Endothelial cell of umbilical vein (primary cell): ENCODE data around the gene FMNL2. TPM values are rescaled to one million over a fixed set of nuclear protein-coding genes. Genes with fewer than 3 reads are reported as not detected.

ENCODE experiments used
- BruUV-seq: library from RNA; stranded (reverse); fragments of 400-500 nt; replicated peaks from 2 replicates; lab custom pipeline; 2021; lab: Mats Ljungman, UMichigan
- CTCF ChIA-PET: fragments of 300-600, 350-600 bp; sonication (Branson Sonifier 250); formaldehyde crosslinking; loops from one replicate; lab custom pipeline; 2021; ENCODE audit warnings: antibody characterized with exemption, inconsistent platforms; lab: Charles Lee
- POLR2A ChIA-PET: fragments of 300-600, 350-600 bp; sonication (Branson Sonifier 250); formaldehyde crosslinking; loops from one replicate; lab custom pipeline; 2021; ENCODE audit warnings: antibody characterized with exemption, inconsistent platforms; lab: Charles Lee
- DNase-seq: peaks from one replicate; pipeline ENCODE4 v3.0.0-alpha.2; 2011; ENCODE audit warnings: low read depth, low spot score
- FAIRE-seq: peaks from 2 replicates; lab custom pipeline; 2011; peaks lifted over from hg19 to GRCh38; lab: Jason Lieb, UNC
- H2AFZ ChIP-seq: 2 replicates; pipeline ENCODE4 v1.6.0; 2012; ENCODE audit warnings: low read depth, low read length, control low read depth, inconsistent platforms
- H3K27ac ChIP-seq: 2 replicates; pipeline ENCODE4 v1.5.1; 2011; ENCODE audit warnings: low read depth, mild to moderate bottlenecking, control low read depth, low read length, moderate library complexity; ENCODE audit not compliant: insufficient read depth
- H3K27me3 ChIP-seq, 2 experiments: 2 replicates each; pipeline versions ENCODE4 v1.6.0 to v1.6.1; 2011; ENCODE audit warnings: low read length in 2 of 2, mixed read lengths in 1 of 2; ENCODE audit not compliant: control insufficient read depth in 2 of 2, insufficient read depth in 2 of 2
- H3K36me3 ChIP-seq, 2 experiments: 2 replicates in 1 of 2; 3 replicates in 1 of 2; pipeline ENCODE4 v1.5.1; 2011; ENCODE audit warnings: low read length in 2 of 2, mild to moderate bottlenecking in 1 of 2, moderate library complexity in 1 of 2; ENCODE audit not compliant: control insufficient read depth in 2 of 2, insufficient read depth in 2 of 2; ENCODE audit errors: extremely low read depth in 1 of 2
- H3K4me1 ChIP-seq: 3 replicates; pipeline ENCODE4 v1.5.1; 2011; ENCODE audit warnings: mild to moderate bottlenecking, low read length; ENCODE audit not compliant: control insufficient read depth, insufficient read depth; ENCODE audit errors: extremely low read depth
- H3K4me2 ChIP-seq: 2 replicates; pipeline ENCODE4 v1.6.1; 2011; ENCODE audit warnings: low read length, control low read depth, mixed read lengths; ENCODE audit not compliant: insufficient read depth
- H3K4me3 ChIP-seq, 3 experiments: fragments of 200-600 bp in 1 of 3; sonication (generic), shearing (Covaris generic) in 1 of 3; replicated peaks in 1 of 3; 2 replicates each; pipeline ENCODE4 v1.5.1; 2011 to 2016; ENCODE audit warnings: control low read depth in 3 of 3, low read length in 3 of 3, mild to moderate bottlenecking in 2 of 3, inconsistent platforms in 1 of 3, low read depth in 1 of 3, moderate library complexity in 1 of 3; ENCODE audit not compliant: insufficient read depth in 1 of 3
- H3K79me2 ChIP-seq: 2 replicates; pipeline ENCODE4 v1.6.0; 2012; ENCODE audit warnings: low read length, inconsistent platforms; ENCODE audit not compliant: control insufficient read depth, insufficient read depth
- H3K9ac ChIP-seq: replicated peaks from 2 replicates; pipeline ENCODE3; 2011; ENCODE audit warnings: low read length, control low read depth; ENCODE audit not compliant: insufficient read depth; ENCODE audit errors: extremely low read depth
- H3K9me1 ChIP-seq: replicated peaks from 3 replicates; pipeline ENCODE4 v1.6.0; 2011; ENCODE audit warnings: mild to moderate bottlenecking, low read length; ENCODE audit not compliant: control insufficient read depth, insufficient read depth; ENCODE audit errors: extremely low read depth
- H3K9me3 ChIP-seq: replicated peaks from 2 replicates; pipeline ENCODE4 v1.5.1; 2012; ENCODE audit warnings: low read length, inconsistent platforms; ENCODE audit not compliant: control insufficient read depth, insufficient read depth
- H4K20me1 ChIP-seq: replicated peaks from 2 replicates; pipeline ENCODE3; 2011; ENCODE audit warnings: mild to moderate bottlenecking, low read length; ENCODE audit not compliant: control insufficient read depth, insufficient read depth; ENCODE audit errors: extremely low read depth
- CTCF ChIP-seq, 2 donors: IDR thresholded peaks; 1 replicate in 1 of 2; 2 replicates in 1 of 2; pipeline ENCODE4 v1.5.1; 2011; ENCODE audit warnings: low read length in 2 of 2, mild to moderate bottlenecking in 2 of 2, moderate library complexity in 2 of 2, control low read depth in 1 of 2, inconsistent platforms in 1 of 2, low read depth in 1 of 2; ENCODE audit not compliant: insufficient read depth in 1 of 2; ENCODE audit errors: extremely low read depth in 1 of 2
- EZH2 ChIP-seq: IDR thresholded peaks from 2 replicates; pipeline ENCODE4 v1.6.1; 2012; ENCODE audit warnings: borderline replicate concordance, low read depth, mild to moderate bottlenecking, moderate library complexity, low read length, inconsistent platforms; ENCODE audit not compliant: severe bottlenecking
- FOS ChIP-seq: IDR thresholded peaks from 2 replicates; pipeline ENCODE4 v1.6.1; 2011; ENCODE audit warnings: mild to moderate bottlenecking, low read length, moderate library complexity, borderline replicate concordance; ENCODE audit not compliant: insufficient read depth
- GATA2 ChIP-seq: IDR thresholded peaks from 2 replicates; pipeline ENCODE4 v1.7.0; 2011; ENCODE audit warnings: low read depth, mild to moderate bottlenecking, moderate library complexity, mixed read lengths, low read length; ENCODE audit not compliant: insufficient read length, insufficient read depth
- JUN ChIP-seq: IDR thresholded peaks from 2 replicates; pipeline ENCODE4 v1.6.1; 2011; ENCODE audit warnings: borderline replicate concordance, low read depth; ENCODE audit not compliant: insufficient read length, insufficient read depth
- MYC ChIP-seq: IDR thresholded peaks from one replicate; pipeline ENCODE4 v1.6.1; 2011; ENCODE audit warnings: mild to moderate bottlenecking, low read depth, low read length
- POLR2A ChIP-seq: IDR thresholded peaks from 2 replicates; pipeline ENCODE4 v1.6.1; 2012; ENCODE audit warnings: low read depth, mild to moderate bottlenecking, control low read depth, low read length
- POLR2AphosphoS5 ChIP-seq: IDR thresholded peaks from 2 replicates; pipeline ENCODE4 v1.6.1; 2012; ENCODE audit warnings: low read depth, mild to moderate bottlenecking, control low read depth, low read length, moderate library complexity; ENCODE audit not compliant: insufficient read depth
- dilution Hi-C: fragments of 300-500 bp; cut with MboI; formaldehyde crosslinking; loops from one replicate; pipeline ENCODE4 v1.15.0; 2019; ENCODE audit warnings: low sequenced_read_pairs; ENCODE audit not compliant: extremely low pct_ligation_motif_present
- intact Hi-C: fragments of 100-400 bp; cut with micrococcal nuclease; formaldehyde crosslinking; loops from one replicate; pipeline ENCODE4 v1.10.0; 2022
- polyA plus RNA-seq, 4 experiments: library from polyadenylated mRNA; depleted of rRNA in 3 of 4; stranded (reverse) in 3 of 4; unstranded in 1 of 4; fragments of >200 nt; gene quantifications; 2 replicates each; pipeline versions ENCODE4 v1.2.1 to v1.2.3, GENCODE V29; 2011 to 2012; ENCODE audit warnings: missing spikeins in 1 of 4
- total RNA-seq: library from RNA; stranded (reverse); gene quantifications from 2 replicates; pipeline ENCODE4 v1.2.3, GENCODE V29; 2021
- TF ChIP-seq, protein P1 (sequence below): IDR thresholded peaks from 2 replicates; pipeline ENCODE4 v1.6.1; 2011; ENCODE audit not compliant: insufficient read depth, insufficient read length

FMNL2 gene
- total and polyA plus RNA-seq, 2 donors (not counting 3 experiments of a cell fraction or from before 2014, with no cell fraction given), result 8.3 to 28.0 TPM

- Histone ChIP-seq H3K9me3 (no peaks in the 10 kb centered on the region), H3K79me2 (peaks cover 7% of the 10 kb centered on the region), H3K9ac (no peak overlapping the region), H3K4me2 (no peak overlapping the region), H3K4me3 (no peak overlapping the region), H3K9me1 (no peaks in the 10 kb centered on the region), H4K20me1 (no peaks in the 10 kb centered on the region), H3K27me3 (no peaks in the 10 kb centered on the region), H3K27ac (no peak overlapping the region), H3K36me3 (no peaks in the 10 kb centered on the region), H2AFZ (no peak overlapping the region), H3K4me1 (no peaks in the 10 kb centered on the region)
- no peak for FAIRE-seq
- DNase-seq, result no peak
- dilution Hi-C loops (no loop called here), intact Hi-C loops (no loop called here)
- ChIA-PET CTCF (interaction anchor here (1.4 to 1.8 kb wide), 2 partner anchors 12 to 13 kb away, joined by 3 to 5 read pairs; no protein-coding TSS in a partner anchor), POLR2A (no interaction called here)
- no peak for TF ChIP-seq POLR2A
- no peak for TF ChIP-seq CTCF (IDR thresholded peaks at IDR 0.05; ENCODE audit: extremely low read depth in 1 of 2, insufficient read depth in 1 of 2, low read depth in 1 of 2, low read length in 2 of 2)
- no peak for TF ChIP-seq MYC
- TF ChIP-seq GATA2, result no peak
- TF ChIP-seq EZH2, result no peak
- TF ChIP-seq JUN, result no peak
- no peak for TF ChIP-seq FOS
- no peak for TF ChIP-seq POLR2AphosphoS5
- TF ChIP-seq, protein P1, sequence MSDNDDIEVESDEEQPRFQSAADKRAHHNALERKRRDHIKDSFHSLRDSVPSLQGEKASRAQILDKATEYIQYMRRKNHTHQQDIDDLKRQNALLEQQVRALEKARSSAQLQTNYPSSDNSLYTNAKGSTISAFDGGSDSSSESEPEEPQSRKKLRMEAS, result no peak
- BruUV-seq, result no TSS peak
Measured at GRCh38 chr2:152459091-152459490, 124.1 kb downstream of the FMNL2 start.
